GM12892 (cell line): ENCODE results near the gene CD200R1L.

Experiments
- POLR2A ChIP-seq: IDR thresholded peaks from 2 replicates; pipeline ENCODE4 v1.6.1; 2011; ENCODE audit warnings: low read depth, low read length, control low read depth
- POLR2AphosphoS5 ChIP-seq: IDR thresholded peaks from 2 replicates; pipeline ENCODE4 v1.6.1; 2011; ENCODE audit warnings: low read depth, low read length, control low read depth

DNA sequence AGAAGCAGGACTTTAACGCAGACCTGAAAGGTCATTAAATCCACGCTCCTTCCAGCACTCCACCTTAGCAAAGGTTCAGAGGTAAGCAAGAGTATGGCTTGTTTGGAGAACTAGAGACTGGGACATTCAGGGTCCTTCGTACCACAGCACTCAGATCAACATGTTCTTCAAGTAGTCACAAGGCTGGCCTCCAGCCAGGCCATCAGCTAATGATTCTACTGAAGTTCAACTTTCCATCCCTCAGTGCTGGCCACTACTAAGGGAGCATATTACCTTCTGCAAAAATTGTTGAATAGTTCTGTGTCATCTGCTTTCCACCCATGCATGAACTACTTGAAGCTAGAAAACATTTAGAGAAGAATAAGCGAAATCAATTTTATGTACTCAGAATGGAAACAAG is 17.6 kb downstream of the CD200R1L start:
- TF ChIP-seq POLR2A (no peak), POLR2AphosphoS5 (no peak)
